Transverse colon (tissue), 4 donors: ENCODE data around the gene FAM120B. TPM values are rescaled to one million over a fixed set of nuclear protein-coding genes. Genes with fewer than 3 reads are reported as not detected.

ENCODE experiments used
- DNase-seq: peaks from one replicate; pipeline ENCODE4 v3.0.0-alpha.2; 2019
- H3K27ac ChIP-seq, 4 donors: fragments of 200-600 bp; sonication (generic); 2 replicates each; pipeline ENCODE4 v1.5.1; 2016 to 2018; ENCODE audit warnings: inconsistent platforms in 4 of 4
- H3K27me3 ChIP-seq: fragments of 200-600 bp; sonication (generic); 2 replicates; pipeline ENCODE4 v1.5.1; 2017; ENCODE audit warnings: inconsistent platforms
- H3K36me3 ChIP-seq, 4 donors: fragments of 200-600 bp; sonication (generic); 2 replicates each; pipeline ENCODE4 v1.5.1; 2017 to 2019; ENCODE audit warnings: inconsistent platforms in 4 of 4
- H3K4me1 ChIP-seq, 4 donors: fragments of 200-600 bp; sonication (generic); 2 replicates each; pipeline ENCODE4 v1.5.1; 2017 to 2020; ENCODE audit warnings: inconsistent platforms in 4 of 4
- H3K4me3 ChIP-seq, 4 donors: fragments of 200-600 bp; sonication (generic); 1 replicate in 1 of 4; 2 replicates in 3 of 4; pipeline versions ENCODE4 v1.5.1 to v1.6.1; 2017 to 2019; ENCODE audit warnings: inconsistent platforms in 4 of 4
- H3K9me3 ChIP-seq, 2 donors: fragments of 200-600 bp; sonication (generic); 2 replicates each; pipeline ENCODE4 v1.5.1; 2017 to 2019; ENCODE audit warnings: inconsistent platforms in 2 of 2
- CTCF ChIP-seq, 5 experiments: fragments of 200-600 bp in 3 of 5; fragments of 450-650 bp in 2 of 5; sonication (generic) in 3 of 5; IDR thresholded peaks; 1 replicate in 2 of 5; 2 replicates in 3 of 5; pipeline ENCODE4 v1.5.1; 2016 to 2017; ENCODE audit warnings: antibody characterized with exemption in 5 of 5, inconsistent platforms in 3 of 5, mild to moderate bottlenecking in 2 of 5, moderate library complexity in 1 of 5
- EP300 ChIP-seq: sonication (generic); formaldehyde crosslinking; IDR thresholded peaks from one replicate; pipeline ENCODE4 v1.6.1; 2017; ENCODE audit warnings: antibody characterized with exemption, low read depth
- POLR2A ChIP-seq: fragments of 450-650 bp; IDR thresholded peaks from one replicate; pipeline ENCODE4 v1.6.1; 2016; ENCODE audit warnings: antibody characterized with exemption, mild to moderate bottlenecking, moderate library complexity
- POLR2AphosphoS5 ChIP-seq, 3 donors: sonication (generic); formaldehyde crosslinking; IDR thresholded peaks; one replicate each; pipeline ENCODE4 v1.6.1; 2016; ENCODE audit warnings: antibody characterized with exemption in 3 of 3
- WGBS, 2 donors: methylation state at CpG; one replicate each; pipeline ENCODE4 v1.1.5; 2018; ENCODE audit warnings: low coverage in 1 of 2; 5-methylcytosine and 5-hydroxymethylcytosine counted together
- in situ Hi-C, 4 donors: fragments of 200-750 bp; cut with MboI; loops; one replicate each; pipeline versions ENCODE4 v1.15.0 to v1.15.1; 2017; ENCODE audit warnings: low sequenced_read_pairs in 3 of 4, low pct_ligation_motif_present in 1 of 4, low pct_unique_long_range_greater_than_20kb in 1 of 4
- intact Hi-C: fragments of 100-400 bp; cut with DNase I; formaldehyde crosslinking; loops from one replicate; pipeline ENCODE4 v1.15.1; 2023; ENCODE audit warnings: low total_unique reads
- total RNA-seq, 4 donors: library from RNA; depleted of rRNA; stranded (reverse); fragments of >200 nt; gene quantifications; one replicate each; pipeline ENCODE4 v1.1.0, GENCODE V29; 2016

FAM120B gene
- total RNA-seq, 4 donors from 2014 or later = 24.7 to 35.9 (median 26.7) TPM

- in situ Hi-C loops = no loop called here
- TF ChIP-seq EP300 (no peak), POLR2AphosphoS5 (IDR thresholded peaks at IDR 0.05) (no peak), POLR2A (no peak), CTCF (IDR thresholded peaks at IDR 0.05) (no peak)
- intact Hi-C loops = no loop called here
- Histone ChIP-seq H3K27me3 (no peaks in the 10 kb centered on the region), H3K4me1 (no peaks in the 10 kb centered on the region), H3K9me3 (no peaks in the 10 kb centered on the region), H3K4me3 (no peak overlapping the region), H3K27ac (no peak overlapping the region), H3K36me3 (no peaks in the 10 kb centered on the region)
- DNase-seq = no peak
- 50 to 92% methylated on average over 2 to 17 of the region's 17 CpGs for WGBS, 2 donors
These were observed 138.9 kb downstream of the FAM120B start for GRCh38 chr6:170445487-170445886.

- H3K27ac ChIP-seq = no peak overlapping the region
- H3K4me3 ChIP-seq = no peak overlapping the region
- in situ Hi-C loops (no loop called here), intact Hi-C loops (no loop called here)
- no peaks in the 10 kb centered on the region for H3K4me1 ChIP-seq
- TF ChIP-seq POLR2AphosphoS5 (IDR thresholded peaks at IDR 0.05) = no peak
- no peaks in the 10 kb centered on the region for H3K36me3 ChIP-seq
- no peaks in the 10 kb centered on the region for H3K9me3 ChIP-seq
- no peak for DNase-seq
- 80 to 86% methylated on average over 9 of the region's 9 CpGs for WGBS, 2 donors
- no peaks in the 10 kb centered on the region for H3K27me3 ChIP-seq
These were observed 139.4 kb downstream of the FAM120B start for GRCh38 chr6:170445971-170446370.

GRCh38 chr6:170446841-170447560 lies 140.4 kb downstream of the FAM120B start:
- no peak overlapping the region for H3K4me3 ChIP-seq
- no peak for DNase-seq

GRCh38 chr6:170447561-170447930 lies 141.0 kb downstream of the FAM120B start:
- 88% methylated on average over 14 of the region's 14 CpGs; no CpG with 5 or more reads in 1 of the 2 donors for WGBS, 2 donors
- Histone ChIP-seq H3K27me3 (no peaks in the 10 kb centered on the region), H3K4me1 (no peaks in the 10 kb centered on the region), H3K4me3 (no peak overlapping the region), H3K27ac (no peak overlapping the region), H3K36me3 (no peaks in the 10 kb centered on the region), H3K9me3 (no peaks in the 10 kb centered on the region)
- intact Hi-C loops = no loop called here
- TF ChIP-seq POLR2A (no peak), POLR2AphosphoS5 (IDR thresholded peaks at IDR 0.05) (no peak), CTCF (IDR thresholded peaks at IDR 0.05) (no peak), EP300 (no peak)
- in situ Hi-C loops = no loop called here
- no peak for DNase-seq

More at GRCh38 chr6:170446841-170447560, 140.4 kb downstream of the FAM120B start:
- H3K36me3 ChIP-seq = no peaks in the 10 kb centered on the region
- H3K9me3 ChIP-seq = no peaks in the 10 kb centered on the region
- intact Hi-C loops = no loop called here
- in situ Hi-C loops = no loop called here
- no peaks in the 10 kb centered on the region for H3K4me1 ChIP-seq
- TF ChIP-seq POLR2AphosphoS5 (IDR thresholded peaks at IDR 0.05) (no peak), POLR2A (no peak), EP300 (no peak), CTCF (IDR thresholded peaks at IDR 0.05) (no peak)
- no peak overlapping the region for H3K27ac ChIP-seq
- whole genome bisulfite sequencing, 2 donors = 91% methylated on average over 15 of the region's 15 CpGs; no CpG with 5 or more reads in 1 of the 2 donors
- H3K27me3 ChIP-seq = no peaks in the 10 kb centered on the region

- H3K4me3 ChIP-seq = no peak overlapping the region
- intact Hi-C loops = no loop called here
- H3K4me1 ChIP-seq = no peaks in the 10 kb centered on the region
- in situ Hi-C loops = no loop called here
- H3K9me3 ChIP-seq = no peaks in the 10 kb centered on the region
- DNase-seq = no peak
- H3K27me3 ChIP-seq = no peaks in the 10 kb centered on the region
- no peaks in the 10 kb centered on the region for H3K36me3 ChIP-seq
- WGBS, 2 donors = 91 to 97% methylated on average over 6 to 12 of the region's 12 CpGs
- TF ChIP-seq POLR2AphosphoS5 (IDR thresholded peaks at IDR 0.05) = no peak
- TF ChIP-seq CTCF (IDR thresholded peaks at IDR 0.05) = no peak
- no peak for TF ChIP-seq EP300
- TF ChIP-seq POLR2A = no peak
- no peak overlapping the region for H3K27ac ChIP-seq
These were observed 141.8 kb downstream of the FAM120B start for GRCh38 chr6:170448317-170448716.
